ENCODE data around the gene SCN8A.

The SCN8A gene

DNA sequence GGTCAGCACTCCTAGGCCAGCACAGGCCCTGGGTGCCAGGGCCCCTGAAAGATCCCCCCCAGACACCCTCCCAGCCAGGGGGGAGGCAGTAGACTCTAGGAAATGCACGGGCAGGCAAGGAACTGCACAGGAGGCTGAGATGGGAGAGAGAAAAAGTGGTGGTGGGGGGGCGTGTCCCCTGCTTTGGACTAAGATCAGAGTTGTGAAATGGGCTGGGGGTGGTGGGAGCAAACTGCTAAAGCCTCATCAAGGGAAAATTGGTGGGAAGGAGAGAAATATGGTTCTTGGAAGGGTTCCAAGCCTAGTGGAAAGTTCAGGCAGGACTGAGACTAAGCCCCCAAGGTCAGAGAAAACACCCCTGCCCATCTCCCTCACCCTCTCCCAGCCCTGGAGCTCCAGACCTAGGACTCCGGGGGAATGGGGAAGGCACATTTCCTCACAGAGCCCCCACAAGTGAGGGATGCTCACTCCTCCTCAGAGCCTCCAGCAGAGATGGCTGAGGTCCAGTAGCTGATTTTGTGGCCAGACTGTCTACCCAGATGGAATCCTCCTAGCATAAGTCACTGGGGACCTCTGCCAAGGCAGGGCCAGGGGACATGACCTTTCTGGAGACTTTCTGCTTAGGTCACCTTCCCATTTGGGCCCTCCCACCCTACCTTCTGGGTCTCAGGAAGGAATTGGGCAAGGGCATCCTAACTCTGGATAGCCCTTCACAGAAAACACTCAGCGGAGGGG lies 227.7 kb downstream of the SCN8A start:
- no peak overlapping the region for H3K4me3 ChIP-seq (replicated peaks; ENCODE audit: low read depth, low read length)
- TF ChIP-seq, protein P1, sequence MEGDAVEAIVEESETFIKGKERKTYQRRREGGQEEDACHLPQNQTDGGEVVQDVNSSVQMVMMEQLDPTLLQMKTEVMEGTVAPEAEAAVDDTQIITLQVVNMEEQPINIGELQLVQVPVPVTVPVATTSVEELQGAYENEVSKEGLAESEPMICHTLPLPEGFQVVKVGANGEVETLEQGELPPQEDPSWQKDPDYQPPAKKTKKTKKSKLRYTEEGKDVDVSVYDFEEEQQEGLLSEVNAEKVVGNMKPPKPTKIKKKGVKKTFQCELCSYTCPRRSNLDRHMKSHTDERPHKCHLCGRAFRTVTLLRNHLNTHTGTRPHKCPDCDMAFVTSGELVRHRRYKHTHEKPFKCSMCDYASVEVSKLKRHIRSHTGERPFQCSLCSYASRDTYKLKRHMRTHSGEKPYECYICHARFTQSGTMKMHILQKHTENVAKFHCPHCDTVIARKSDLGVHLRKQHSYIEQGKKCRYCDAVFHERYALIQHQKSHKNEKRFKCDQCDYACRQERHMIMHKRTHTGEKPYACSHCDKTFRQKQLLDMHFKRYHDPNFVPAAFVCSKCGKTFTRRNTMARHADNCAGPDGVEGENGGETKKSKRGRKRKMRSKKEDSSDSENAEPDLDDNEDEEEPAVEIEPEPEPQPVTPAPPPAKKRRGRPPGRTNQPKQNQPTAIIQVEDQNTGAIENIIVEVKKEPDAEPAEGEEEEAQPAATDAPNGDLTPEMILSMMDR (IDR thresholded peaks at IDR 0.05; ENCODE audit: low read depth, low read length, missing control alignments) = no peak
- peak; percentile 22 for DNase-seq (ENCODE audit: extremely low read depth, low read depth)

DNA sequence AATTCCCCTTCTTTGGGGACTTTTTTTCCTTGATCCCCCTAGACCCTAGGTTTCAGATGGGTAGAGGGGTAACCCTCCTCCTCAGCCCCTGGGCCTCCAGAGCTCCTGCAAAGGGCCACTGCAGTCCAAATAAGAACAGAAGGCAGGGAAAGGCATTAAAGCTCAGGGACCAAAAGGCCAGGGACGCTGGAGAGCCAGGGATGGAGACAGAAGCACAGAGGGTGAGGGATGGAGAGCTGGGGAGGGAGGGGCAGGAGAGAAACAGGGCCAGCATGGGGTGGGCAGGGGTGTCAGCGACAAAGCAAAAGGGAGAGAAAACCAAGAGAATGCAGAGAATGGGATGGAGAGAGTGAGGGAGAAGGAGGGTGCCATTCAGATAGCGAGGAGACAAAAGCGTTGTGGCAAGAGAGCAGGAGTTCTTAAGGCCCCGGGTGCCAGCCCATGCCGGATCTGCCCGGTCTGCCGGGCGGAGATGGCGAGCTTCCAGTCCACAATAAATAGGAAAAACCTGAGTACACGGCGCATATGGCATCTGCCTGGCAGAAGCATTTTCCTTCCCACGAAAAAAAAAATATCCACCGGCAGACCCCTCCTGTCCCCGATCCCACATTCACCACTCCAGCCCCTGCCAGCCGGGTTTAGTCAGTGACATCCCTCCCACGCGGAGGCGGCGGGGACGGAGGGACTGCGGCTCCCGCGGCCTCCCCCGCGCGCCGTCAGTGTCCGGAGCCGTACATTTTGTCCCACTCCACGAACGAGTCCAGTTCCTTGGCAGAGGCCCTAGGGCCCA lies 228.9 kb downstream of the SCN8A start:
- H3K4me3 ChIP-seq (replicated peaks; ENCODE audit: low read depth, low read length) = no peak overlapping the region
- no peak for DNase-seq (ENCODE audit: extremely low read depth, low read depth)
- TF ChIP-seq, protein P1 (IDR thresholded peaks at IDR 0.05; ENCODE audit: low read depth, low read length, missing control alignments) = no peak

DNA sequence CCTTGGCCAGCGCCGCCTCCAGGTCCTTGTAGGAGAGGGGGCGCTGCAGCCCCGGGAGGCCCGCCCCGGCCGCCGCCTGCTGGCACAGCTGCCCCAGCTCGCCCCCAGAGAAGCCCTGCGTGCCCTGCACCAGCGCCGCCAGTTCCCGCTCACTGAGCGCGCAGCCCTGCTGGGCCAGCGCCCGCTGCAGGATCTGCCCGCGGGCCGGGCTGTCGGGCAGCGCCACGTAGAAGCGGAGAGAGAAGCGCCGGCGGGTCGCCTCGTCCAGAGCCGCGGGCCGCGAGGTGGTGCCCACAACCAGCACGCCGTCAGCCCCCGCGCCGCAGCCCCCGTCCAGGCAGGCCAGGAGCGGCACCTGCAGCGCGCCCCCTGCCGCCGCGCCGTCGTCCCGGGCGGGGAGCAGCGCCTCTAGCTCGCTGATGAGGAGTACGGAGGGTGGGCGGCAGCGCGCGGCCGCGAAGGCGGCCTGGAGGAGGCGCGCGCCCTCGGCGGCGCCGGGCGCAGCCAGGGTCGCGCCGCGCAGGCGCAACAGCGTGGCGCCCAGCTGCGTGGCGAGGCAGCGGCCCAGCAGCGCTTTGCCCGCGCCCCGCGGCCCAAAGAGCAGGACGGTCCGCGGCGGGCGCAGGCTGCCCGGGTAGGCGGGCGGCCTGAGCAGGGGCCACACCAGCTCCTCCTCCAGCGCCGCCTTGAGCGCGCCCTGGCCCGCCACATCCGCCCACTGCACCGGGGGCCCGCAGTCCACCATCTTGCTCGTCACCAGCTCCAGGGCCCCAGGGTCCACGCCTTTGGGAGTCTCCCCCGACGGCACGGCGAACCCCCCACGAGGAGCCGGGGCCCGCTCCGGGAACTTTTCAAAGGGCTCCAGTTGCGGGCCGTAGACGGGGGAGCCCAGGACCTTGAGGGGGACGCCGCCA lies 229.8 kb downstream of the SCN8A start:
- no peak for DNase-seq (ENCODE audit: extremely low read depth, low read depth)
- no peak overlapping the region for H3K4me3 ChIP-seq (replicated peaks; ENCODE audit: low read depth, low read length)
- TF ChIP-seq, protein P1 (IDR thresholded peaks at IDR 0.05; ENCODE audit: low read depth, low read length, missing control alignments) = no peak

DNA sequence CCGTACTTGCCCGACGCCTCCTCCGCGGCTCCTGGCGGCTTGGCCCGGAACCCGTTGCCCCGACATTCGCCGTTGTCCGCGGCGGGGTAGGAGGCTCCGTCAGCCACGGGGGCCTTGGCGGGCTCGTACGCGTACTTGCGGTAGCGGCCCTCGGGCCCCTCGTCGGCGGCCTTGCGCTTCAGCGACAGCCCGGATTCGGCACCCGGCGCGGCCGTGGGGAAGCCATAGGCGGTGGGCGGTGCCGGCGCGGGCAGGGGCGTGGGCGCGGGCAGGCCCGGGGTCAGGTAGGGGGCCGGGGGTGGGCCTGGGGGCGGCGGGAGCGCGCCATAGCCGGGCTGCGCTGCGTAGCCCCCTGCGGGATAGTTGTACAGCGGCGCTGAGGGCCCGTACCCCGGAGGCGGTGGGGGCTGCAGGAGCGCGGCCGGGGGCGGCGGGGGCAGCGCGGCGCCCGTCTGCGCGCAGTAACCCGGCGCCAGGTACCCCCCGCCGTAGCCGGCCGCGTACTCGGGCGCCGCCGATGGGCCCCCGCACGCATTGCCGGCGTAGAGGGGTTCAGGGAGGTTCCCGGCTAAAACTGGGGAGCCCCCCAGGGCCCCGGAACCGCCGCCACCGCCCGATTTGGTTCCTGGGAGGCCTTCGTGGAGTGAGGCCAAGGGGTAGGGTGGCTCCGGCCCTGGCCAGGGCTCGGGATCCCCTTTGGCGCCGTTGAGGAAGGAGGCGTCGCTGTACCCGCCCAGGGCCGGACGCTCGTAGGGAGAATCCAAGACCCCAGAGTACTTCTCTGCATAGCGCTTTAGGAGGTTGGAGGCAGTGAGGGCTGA lies 230.6 kb downstream of the SCN8A start:
- no peak for DNase-seq (ENCODE audit: extremely low read depth, low read depth)
- TF ChIP-seq, protein P1 (IDR thresholded peaks at IDR 0.05; ENCODE audit: low read depth, low read length, missing control alignments) = no peak
- no peak overlapping the region for H3K4me3 ChIP-seq (replicated peaks; ENCODE audit: low read depth, low read length)

DNA sequence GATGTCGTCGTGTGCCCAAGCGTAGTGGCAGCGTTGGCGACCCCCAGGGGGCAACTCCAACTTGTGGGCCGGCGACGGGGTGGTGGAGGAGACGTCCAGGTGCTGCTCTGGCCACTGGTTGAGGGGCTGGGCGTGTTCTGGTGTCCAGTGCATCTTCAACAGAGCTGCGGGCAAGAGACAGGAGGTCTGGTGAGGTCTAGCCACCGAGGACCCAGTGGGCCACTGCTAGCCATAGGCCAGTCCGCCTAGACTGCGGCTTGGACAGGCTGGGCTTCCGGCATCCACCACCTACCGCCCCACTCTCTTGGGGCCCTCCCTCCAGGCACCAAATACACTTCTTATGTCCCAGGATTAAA lies 231.2 kb downstream of the SCN8A start:
- TF ChIP-seq, protein P1 (IDR thresholded peaks at IDR 0.05; ENCODE audit: low read depth, low read length, missing control alignments) = no peak
- no peak overlapping the region for H3K4me3 ChIP-seq (replicated peaks; ENCODE audit: low read depth, low read length)
- no peak for DNase-seq (ENCODE audit: extremely low read depth, low read depth)

DNA sequence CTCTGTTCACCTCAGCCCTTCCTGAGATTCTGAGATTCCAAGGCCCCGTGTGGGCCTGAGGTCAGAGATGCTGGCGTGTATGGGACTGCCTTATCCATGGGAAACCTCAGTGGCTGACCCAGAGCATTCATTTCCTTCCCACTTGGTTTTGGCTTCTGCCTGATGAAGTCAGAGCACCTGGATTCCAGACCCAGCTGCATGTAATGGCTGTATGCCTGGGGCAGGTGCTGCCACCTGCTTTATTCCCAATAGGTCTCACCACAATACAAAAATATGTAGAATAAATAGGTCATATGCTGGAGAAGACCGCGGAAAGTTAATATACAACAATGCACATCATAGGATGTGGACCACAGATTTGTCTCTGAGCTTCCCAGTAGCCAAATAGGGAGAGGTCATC lies 231.9 kb downstream of the SCN8A start:
- TF ChIP-seq, protein P1 (IDR thresholded peaks at IDR 0.05; ENCODE audit: low read depth, low read length, missing control alignments) = no peak
- no peak overlapping the region for H3K4me3 ChIP-seq (replicated peaks; ENCODE audit: low read depth, low read length)
- DNase-seq (ENCODE audit: extremely low read depth, low read depth) = no peak

Data from HFF-Myc (cell line).